NOMO-1 treated with dmso at 0.1 percent for 144 hours (cell line): ENCODE data around the gene DST.

Source experiments
- DNase-seq: peaks from one replicate; lab custom pipeline; 2025; ENCODE audit not compliant: unreplicated experiment; lab: John Stamatoyannopoulos, UW

DST gene

GRCh38 chr6:56444855-56445254 lies 197.8 kb downstream of the DST start:
- no peak for DNase-seq

GRCh38 chr6:56440551-56440981 lies 202.1 kb downstream of the DST start:
- DNase-seq = no peak

GRCh38 chr6:56437171-56437900 lies 205.4 kb downstream of the DST start:
- DNase-seq = no peak

GRCh38 chr6:56435754-56436153 lies 206.9 kb downstream of the DST start:
- no peak for DNase-seq

- DNase-seq = no peak
These were observed 207.4 kb downstream of the DST start for GRCh38 chr6:56435326-56435725.

GRCh38 chr6:56434606-56435005 lies 208.1 kb downstream of the DST start:
- DNase-seq = no peak

GRCh38 chr6:56433119-56433518 lies 209.6 kb downstream of the DST start:
- no peak for DNase-seq

- no peak for DNase-seq
These were observed 210.5 kb downstream of the DST start for GRCh38 chr6:56432194-56432593.

GRCh38 chr6:56430629-56431600 lies 211.8 kb downstream of the DST start:
- no peak for DNase-seq

- no peak for DNase-seq
These were observed 218.1 kb downstream of the DST start for GRCh38 chr6:56424542-56425083.

- no peak for DNase-seq
These were observed 218.6 kb downstream of the DST start for GRCh38 chr6:56424064-56424463.

GRCh38 chr6:56420296-56420695 lies 222.4 kb downstream of the DST start:
- no peak for DNase-seq

- no peak for DNase-seq
These were observed 223.5 kb downstream of the DST start for GRCh38 chr6:56419191-56419590.

- DNase-seq = no peak
These were observed 224.9 kb downstream of the DST start for GRCh38 chr6:56417823-56418222.

GRCh38 chr6:56416247-56416646 lies 226.4 kb downstream of the DST start:
- no peak for DNase-seq

GRCh38 chr6:56408976-56409375 lies 233.7 kb downstream of the DST start:
- no peak for DNase-seq
